Breast epithelium (tissue), 3 donors: Measurements from ENCODE around the gene NFASC.

Experiments used
- POLR2A ChIP-seq: fragments of 450-650 bp; IDR thresholded peaks from one replicate; pipeline ENCODE4 v1.6.1; 2016; ENCODE audit warnings: antibody characterized with exemption, mild to moderate bottlenecking, moderate library complexity
- POLR2AphosphoS5 ChIP-seq, 3 donors: sonication (generic); formaldehyde crosslinking; IDR thresholded peaks; one replicate each; pipeline ENCODE4 v1.6.1; 2017; ENCODE audit warnings: antibody characterized with exemption in 3 of 3

DNA sequence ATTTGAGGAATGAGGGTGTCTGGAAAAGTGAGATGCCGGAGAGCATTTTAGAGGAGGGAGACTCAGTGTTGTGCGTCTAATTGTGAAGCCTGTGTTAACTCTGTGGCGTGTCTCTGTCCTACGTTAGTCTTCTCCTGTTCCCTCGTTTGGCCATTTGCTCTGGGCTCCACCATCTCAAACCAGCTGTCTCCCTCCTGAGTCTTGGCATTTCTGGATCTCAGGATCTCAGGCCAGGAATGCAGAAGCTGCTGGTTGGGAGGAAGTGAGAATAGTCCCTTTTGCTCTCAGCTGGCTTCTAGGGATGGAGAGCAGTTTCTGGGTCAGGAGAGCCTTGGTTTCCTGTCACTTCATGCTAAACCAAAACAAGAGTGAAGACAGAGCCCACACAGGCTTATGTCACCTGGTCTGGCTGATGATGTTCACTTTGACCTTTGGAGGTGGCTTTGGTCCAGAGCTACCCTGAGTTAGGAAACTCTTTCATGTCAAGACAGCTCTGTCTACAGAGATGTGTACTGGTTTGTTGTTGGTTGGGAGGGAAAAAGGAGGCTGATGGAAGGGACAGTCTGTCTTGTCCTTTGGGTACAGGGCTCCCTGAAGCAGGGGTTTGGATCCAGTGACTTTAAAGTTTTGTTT, 859 bp downstream of the NFASC start:
- TF ChIP-seq POLR2A (no peak), POLR2AphosphoS5 (IDR thresholded peaks at IDR 0.05) (no peak)
